GM21529 (cell line): Measurements from ENCODE around the gene EID2B.

Source experiments
- ATAC-seq: cut with Tn5 transposase; IDR thresholded peaks from one replicate; pipeline ENCODE4 v1.9.1; 2021; ENCODE audit not compliant: unreplicated experiment

The EID2B gene

GRCh38 chr19:39533003-39533512, 406 bp upstream of the EID2B start:
- ATAC-seq, result peak; percentile 5

- no peak for ATAC-seq
These were observed 819 bp downstream of the EID2B start for GRCh38 chr19:39531834-39532232.

GRCh38 chr19:39525205-39525604, 7.4 kb downstream of the EID2B start:
- no peak for ATAC-seq

- no peak for ATAC-seq
These were observed 8.2 kb downstream of the EID2B start for GRCh38 chr19:39524495-39524894.

- no peak for ATAC-seq
These were observed 11.8 kb downstream of the EID2B start for GRCh38 chr19:39520541-39521484.

- ATAC-seq, result no peak
These were observed 13.7 kb downstream of the EID2B start for GRCh38 chr19:39518975-39519374.

- ATAC-seq, result no peak
These were observed 14.2 kb downstream of the EID2B start for GRCh38 chr19:39518458-39518857.

GRCh38 chr19:39517432-39517831, 15.2 kb downstream of the EID2B start:
- ATAC-seq, result no peak

GRCh38 chr19:39516270-39516669, 16.4 kb downstream of the EID2B start:
- ATAC-seq, result no peak

- no peak for ATAC-seq
These were observed 17.0 kb downstream of the EID2B start for GRCh38 chr19:39515551-39516191.

- ATAC-seq, result no peak
These were observed 17.7 kb downstream of the EID2B start, which contains the start of gene SELENOV for GRCh38 chr19:39514840-39515550. TSS of gene SELENOV (plus strand) at chr19:39515139. CDS start at chr19:39515213, 74 bp downstream.

GRCh38 chr19:39512988-39513387, 19.7 kb downstream of the EID2B start:
- ATAC-seq, result no peak

GRCh38 chr19:39509233-39509632, 23.4 kb downstream of the EID2B start:
- ATAC-seq, result no peak

GRCh38 chr19:39508629-39509028, 24.0 kb downstream of the EID2B start:
- no peak for ATAC-seq

- no peak for ATAC-seq
These were observed 24.8 kb downstream of the EID2B start for GRCh38 chr19:39507715-39508364.

- ATAC-seq, result peak; percentile 48
These were observed 25.5 kb downstream of the EID2B start for GRCh38 chr19:39506944-39507714.

- ATAC-seq, result no peak
These were observed 26.1 kb downstream of the EID2B start for GRCh38 chr19:39506598-39506943.

- no peak for ATAC-seq
These were observed 29.8 kb downstream of the EID2B start for GRCh38 chr19:39502640-39503417.

- ATAC-seq, result no peak
These were observed 31.3 kb downstream of the EID2B start for GRCh38 chr19:39501340-39501739.
